MM.1S (cell line): Measurements from ENCODE around the gene PDLIM4.

Experiments used
- DNase-seq: peaks from one replicate; pipeline ENCODE4 v3.0.0-alpha.2; 2015
- H2AFZ ChIP-seq: fragments of 300-600 bp; sonication (generic); 2 replicates; pipeline ENCODE4 v1.6.0; 2016; ENCODE audit warnings: antibody characterized with exemption, low read length
- H3F3A ChIP-seq: fragments of 300-600 bp; sonication (generic); 2 replicates; pipeline ENCODE4 v1.6.1; 2016; ENCODE audit warnings: mild to moderate bottlenecking, antibody characterized with exemption, low read length, moderate library complexity, mixed read lengths; ENCODE audit not compliant: insufficient read depth
- H3K27ac ChIP-seq: fragments of 300-600 bp; sonication (generic); 2 replicates; pipeline ENCODE4 v1.5.1; 2016; ENCODE audit warnings: mild to moderate bottlenecking, low read length
- H3K27me3 ChIP-seq: fragments of 300-600 bp; sonication (generic); replicated peaks from 2 replicates; pipeline ENCODE4 v1.6.0; 2016; ENCODE audit warnings: low read length; ENCODE audit not compliant: insufficient read depth
- H3K36me3 ChIP-seq: fragments of 300-600 bp; sonication (generic); replicated peaks from 2 replicates; pipeline ENCODE4 v1.6.1; 2016; ENCODE audit warnings: mild to moderate bottlenecking, low read length, mixed read lengths; ENCODE audit not compliant: insufficient read depth
- H3K4me1 ChIP-seq: fragments of 300-600 bp; sonication (generic); 2 replicates; pipeline ENCODE4 v1.6.1; 2016; ENCODE audit warnings: low read length, mixed read lengths
- H3K4me2 ChIP-seq: fragments of 300-600 bp; sonication (generic); 2 replicates; pipeline ENCODE4 v1.6.0; 2016; ENCODE audit warnings: low read depth, low read length
- H3K4me3 ChIP-seq: fragments of 300-600 bp; sonication (generic); 2 replicates; pipeline ENCODE4 v1.5.1; 2016; ENCODE audit warnings: low read length, mixed read lengths
- H3K79me2 ChIP-seq: fragments of 300-600 bp; sonication (generic); 2 replicates; pipeline ENCODE4 v1.6.1; 2016; ENCODE audit warnings: mixed run types, low read length, mixed read lengths
- H3K9ac ChIP-seq: fragments of 300-600 bp; sonication (generic); 2 replicates; pipeline ENCODE4 v1.6.1; 2016; ENCODE audit warnings: low read length, mixed read lengths
- H3K9me2 ChIP-seq: fragments of 300-600 bp; sonication (generic); replicated peaks from 2 replicates; pipeline ENCODE4 v1.6.1; 2016; ENCODE audit warnings: mild to moderate bottlenecking, low read length, mixed read lengths; ENCODE audit not compliant: insufficient read depth
- H3K9me3 ChIP-seq: fragments of 300-600 bp; sonication (generic); replicated peaks from 2 replicates; pipeline ENCODE4 v1.6.1; 2016; ENCODE audit warnings: mild to moderate bottlenecking, low read length, mixed read lengths; ENCODE audit not compliant: insufficient read depth
- H4K20me1 ChIP-seq: fragments of 300-600 bp; sonication (generic); 2 replicates; pipeline ENCODE4 v1.6.1; 2016; ENCODE audit warnings: mild to moderate bottlenecking, low read length, moderate library complexity, mixed read lengths; ENCODE audit not compliant: insufficient read depth
- CTCF ChIP-seq: fragments of 300-600 bp; sonication (generic); IDR thresholded peaks from 2 replicates; pipeline ENCODE4 v1.5.1; 2016; ENCODE audit warnings: antibody characterized with exemption, low read length, mixed read lengths
- EZH2 ChIP-seq: fragments of 300-600 bp; sonication (generic); optimal IDR thresholded peaks from 2 replicates; pipeline ENCODE3; 2017; ENCODE audit warnings: low read depth, mild to moderate bottlenecking, antibody characterized with exemption, low read length, mixed read lengths
- EZH2phosphoT487 ChIP-seq: fragments of 300-600 bp; sonication (generic); IDR thresholded peaks from 2 replicates; pipeline ENCODE4 v1.6.1; 2018; ENCODE audit warnings: antibody characterized with exemption, low read length

Gene PDLIM4

GRCh38 chr5:132263548-132264261 lies 6.2 kb downstream of the PDLIM4 start:
- Histone ChIP-seq H3K4me1 (no peaks in the 10 kb centered on the region), H3K9me3 (no peaks in the 10 kb centered on the region), H3F3A (no peaks in the 10 kb centered on the region), H3K27ac (no peak overlapping the region), H4K20me1 (no peaks in the 10 kb centered on the region), H3K27me3 (no peaks in the 10 kb centered on the region), H2AFZ (no peak overlapping the region), H3K4me3 (no peak overlapping the region), H3K79me2 (no peaks in the 10 kb centered on the region), H3K9ac (no peak overlapping the region), H3K9me2 (no peaks in the 10 kb centered on the region), H3K4me2 (no peak overlapping the region), H3K36me3 (no peaks in the 10 kb centered on the region)
- DNase-seq = no peak
- TF ChIP-seq EZH2phosphoT487 (no peak), CTCF (no peak), EZH2 (no peak)

- no peak overlapping the region for H3K4me2 ChIP-seq
- H3K27ac ChIP-seq = no peak overlapping the region
Observed at GRCh38 chr5:132264546-132265335, 7.2 kb downstream of the PDLIM4 start.

GRCh38 chr5:132265336-132266030 lies 8.0 kb downstream of the PDLIM4 start:
- Histone ChIP-seq H3K27me3 (no peaks in the 10 kb centered on the region), H3K4me3 (no peak overlapping the region), H2AFZ (no peak overlapping the region), H3K9me2 (no peaks in the 10 kb centered on the region), H4K20me1 (no peaks in the 10 kb centered on the region), H3K9ac (no peak overlapping the region), H3K4me1 (no peaks in the 10 kb centered on the region), H3K79me2 (no peaks in the 10 kb centered on the region), H3K27ac (no peak overlapping the region), H3K4me2 (no peak overlapping the region), H3K9me3 (no peaks in the 10 kb centered on the region), H3F3A (no peaks in the 10 kb centered on the region), H3K36me3 (no peaks in the 10 kb centered on the region)
- no peak for TF ChIP-seq EZH2
- no peak for TF ChIP-seq EZH2phosphoT487
- no peak for TF ChIP-seq CTCF
- DNase-seq = no peak

More at GRCh38 chr5:132264546-132265335, 7.2 kb downstream of the PDLIM4 start:
- no peaks in the 10 kb centered on the region for H3K9me3 ChIP-seq
- DNase-seq = no peak
- no peaks in the 10 kb centered on the region for H3F3A ChIP-seq
- H2AFZ ChIP-seq = no peak overlapping the region
- H4K20me1 ChIP-seq = no peaks in the 10 kb centered on the region
- H3K4me3 ChIP-seq = no peak overlapping the region
- H3K36me3 ChIP-seq = no peaks in the 10 kb centered on the region
- no peaks in the 10 kb centered on the region for H3K9me2 ChIP-seq
- no peaks in the 10 kb centered on the region for H3K4me1 ChIP-seq
- no peaks in the 10 kb centered on the region for H3K79me2 ChIP-seq
- H3K27me3 ChIP-seq = no peaks in the 10 kb centered on the region
- TF ChIP-seq CTCF (no peak), EZH2phosphoT487 (no peak), EZH2 (no peak)
- no peak overlapping the region for H3K9ac ChIP-seq
